HG03571 (cell line): ENCODE results near the gene SAMD8.
A peak's percentile ranks its signal among the peaks of the same experiment; 100 is the strongest.

Source experiments
- ATAC-seq: cut with Tn5 transposase; IDR thresholded peaks from one replicate; pipeline ENCODE4 v1.9.1; 2021; ENCODE audit not compliant: unreplicated experiment

SAMD8 gene

GRCh38 chr10:75084834-75085384 lies 26.5 kb upstream of the SAMD8 start:
- ATAC-seq, result no peak

- ATAC-seq, result no peak
These were observed 25.1 kb upstream of the SAMD8 start for GRCh38 chr10:75086278-75086934.

GRCh38 chr10:75088640-75089039 lies 22.8 kb upstream of the SAMD8 start:
- ATAC-seq, result no peak

- ATAC-seq, result no peak
These were observed 21.8 kb upstream of the SAMD8 start for GRCh38 chr10:75089634-75090033.

GRCh38 chr10:75091146-75091545 lies 20.3 kb upstream of the SAMD8 start:
- ATAC-seq, result no peak

- no peak for ATAC-seq
These were observed 17.0 kb upstream of the SAMD8 start for GRCh38 chr10:75094465-75094864.

GRCh38 chr10:75095631-75096030 lies 15.8 kb upstream of the SAMD8 start:
- no peak for ATAC-seq

- no peak for ATAC-seq
These were observed 14.7 kb upstream of the SAMD8 start for GRCh38 chr10:75096749-75097148.

- ATAC-seq, result no peak
These were observed 13.7 kb upstream of the SAMD8 start for GRCh38 chr10:75097666-75098285.

GRCh38 chr10:75098902-75099673 lies 12.4 kb upstream of the SAMD8 start:
- no peak for ATAC-seq

- peak; percentile 68 for ATAC-seq
These were observed 11.3 kb upstream of the SAMD8 start for GRCh38 chr10:75099952-75100763.

- no peak for ATAC-seq
These were observed 10.6 kb upstream of the SAMD8 start for GRCh38 chr10:75100764-75101291.

GRCh38 chr10:75101416-75102251 lies 9.8 kb upstream of the SAMD8 start:
- ATAC-seq, result no peak

GRCh38 chr10:75102830-75103673 lies 8.4 kb upstream of the SAMD8 start:
- ATAC-seq, result no peak

GRCh38 chr10:75103881-75104686 lies 7.4 kb upstream of the SAMD8 start:
- ATAC-seq, result no peak

GRCh38 chr10:75104842-75105241 lies 6.6 kb upstream of the SAMD8 start:
- ATAC-seq, result no peak

- no peak for ATAC-seq
These were observed 5.8 kb upstream of the SAMD8 start for GRCh38 chr10:75105576-75106197.

GRCh38 chr10:75106242-75106641 lies 5.2 kb upstream of the SAMD8 start:
- no peak for ATAC-seq
